ENCODE measurements around the gene CAPS.

CAPS gene

GRCh38 chr19:5914946-5915781 is 1.1 kb downstream of the CAPS start:
- DNase-seq, result no peak

GRCh38 chr19:5915782-5916165 is 1.7 kb downstream of the CAPS start:
- no peak for DNase-seq

DNA sequence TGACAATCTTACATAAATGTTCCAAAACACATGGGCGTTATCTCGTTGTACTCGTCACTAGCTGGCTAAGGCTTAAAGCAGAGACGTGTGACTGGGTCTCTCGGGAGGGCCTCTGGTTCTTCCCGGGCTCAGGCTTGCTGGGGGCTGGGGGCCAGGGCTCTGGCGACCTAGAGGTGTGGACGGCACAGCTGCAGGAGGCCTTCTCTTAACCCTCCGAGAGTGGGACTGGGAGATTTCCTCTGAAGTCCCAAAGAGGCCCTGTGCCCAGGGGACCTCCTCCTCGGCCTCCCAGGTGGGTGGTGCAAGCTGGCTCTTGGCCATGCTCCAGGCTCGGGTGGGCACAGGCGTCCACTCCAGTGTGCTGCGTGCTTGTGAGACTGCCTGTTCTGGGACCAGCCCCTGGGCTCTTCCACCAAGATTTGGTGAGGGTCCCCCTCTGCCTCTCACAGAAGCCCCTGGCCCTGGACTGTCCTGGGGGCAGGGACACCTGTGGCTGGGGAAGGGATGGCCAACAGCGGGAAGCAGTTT is 2.2 kb downstream of the CAPS start:
- DNase-seq, result no peak

DNA sequence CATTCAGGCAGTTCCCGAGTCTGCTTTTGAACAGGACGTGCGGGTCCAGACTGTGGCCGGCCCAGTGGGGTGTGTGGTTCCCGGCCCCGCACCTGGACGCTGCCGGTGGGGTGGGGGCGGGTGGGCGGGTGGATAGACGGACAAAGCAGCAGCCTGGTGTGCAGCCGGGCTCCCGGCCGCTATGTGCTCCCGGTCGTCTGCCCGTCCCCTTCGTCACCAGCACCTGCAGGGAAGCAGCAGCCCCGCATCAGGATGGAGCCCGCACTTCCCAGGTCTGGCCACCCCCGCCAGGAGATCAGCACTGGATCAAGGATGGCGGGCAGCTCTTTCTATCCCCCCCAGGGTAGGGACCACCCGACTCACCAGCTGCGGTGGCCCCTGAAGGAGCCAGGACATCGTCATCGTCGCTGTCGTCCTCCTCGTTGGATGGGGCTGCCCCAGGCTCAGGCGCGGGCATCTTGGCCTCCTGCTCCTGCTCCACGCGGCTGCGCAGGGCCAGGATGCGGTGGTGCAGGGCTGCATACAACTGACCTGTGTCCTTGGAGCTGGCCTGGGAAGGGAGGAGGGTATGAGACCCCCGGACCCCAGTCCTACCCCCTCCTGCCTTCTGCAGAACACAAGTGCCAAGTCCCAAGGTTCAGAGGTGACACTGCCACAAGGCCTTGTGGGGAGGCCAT is 3.5 kb downstream of the CAPS start:
- DNase-seq, result no peak

DNA sequence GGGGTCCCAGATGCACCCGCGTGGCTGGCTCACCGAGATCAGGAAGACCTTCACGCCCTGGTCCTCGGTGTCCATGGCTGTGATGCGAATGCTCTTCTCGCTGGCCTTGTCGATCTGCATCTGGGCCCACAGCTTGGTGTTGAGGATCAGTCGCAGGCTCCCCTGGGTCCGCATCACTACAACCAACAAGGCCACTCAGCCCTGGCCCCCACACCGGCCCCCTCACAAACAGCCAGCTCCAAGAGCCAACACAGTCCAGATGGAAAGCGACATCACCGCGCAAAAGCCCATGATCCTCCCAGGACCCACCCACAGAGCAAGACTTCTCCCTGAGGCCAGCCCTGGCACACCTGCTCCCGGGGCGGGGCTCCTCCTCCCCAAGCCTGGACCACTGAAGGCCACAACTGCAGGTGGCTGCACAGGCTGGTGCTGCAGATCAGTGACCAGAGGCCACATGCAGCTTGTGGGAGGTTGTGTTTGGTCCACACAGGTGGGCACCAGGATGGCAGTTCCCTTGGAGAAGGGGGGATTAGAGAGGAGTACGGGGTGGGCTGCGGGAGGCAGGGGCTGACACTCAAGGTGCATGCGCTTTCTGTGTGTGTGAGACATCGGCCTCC is 4.5 kb downstream of the CAPS start:
- DNase-seq, result no peak

DNA sequence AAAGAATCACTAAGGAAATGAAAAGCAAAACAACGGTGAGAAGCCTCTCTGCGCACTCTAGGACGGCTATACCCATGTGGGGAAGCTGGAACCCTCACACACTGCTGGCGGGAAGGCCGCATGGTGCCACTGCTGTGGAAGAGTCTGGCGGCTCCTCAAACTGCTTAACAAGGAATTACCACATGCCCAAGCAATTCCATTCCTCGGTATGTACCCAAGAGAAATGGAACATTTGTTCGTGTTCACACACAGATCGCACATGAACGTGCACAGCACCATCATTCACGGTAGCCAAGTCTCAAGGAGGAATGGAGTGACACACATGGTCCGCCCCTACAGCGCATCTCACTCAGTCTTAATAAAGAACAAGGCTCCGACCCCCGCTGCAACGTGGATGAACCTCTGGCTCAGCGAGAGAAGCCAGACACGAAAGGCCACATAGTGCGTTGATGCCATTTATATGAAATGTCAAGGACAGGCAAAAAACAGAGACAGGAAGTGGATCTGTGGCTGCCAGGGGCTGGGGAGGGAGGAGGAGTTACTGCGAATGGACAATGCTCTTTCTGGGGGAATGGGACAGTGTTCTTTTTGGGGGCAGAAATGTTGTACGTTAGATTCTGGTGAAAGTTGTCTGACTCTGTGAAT is 7.6 kb downstream of the CAPS start:
- no peak for DNase-seq

DNA sequence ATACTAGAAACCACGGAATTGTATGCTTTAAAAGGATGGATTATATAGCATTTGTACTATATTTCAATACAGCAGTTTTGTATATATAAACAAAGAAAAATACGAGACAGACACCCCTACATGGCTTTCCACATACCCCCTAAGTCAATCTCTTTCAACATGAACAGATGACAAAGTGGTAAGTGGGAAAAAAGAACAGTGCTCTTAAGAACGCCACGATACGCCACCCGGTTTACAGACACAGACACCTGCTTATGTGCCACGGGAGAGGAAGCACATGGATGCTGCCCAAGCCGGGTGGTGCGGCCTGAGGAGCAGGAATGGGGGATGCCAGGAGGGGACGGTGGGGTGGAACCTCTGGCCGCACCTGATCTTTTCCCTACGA is 8.1 kb downstream of the CAPS start:
- DNase-seq, result no peak

- no peak for DNase-seq
Observed at GRCh38 chr19:5923356-5923755, 9.3 kb downstream of the CAPS start.

DNA sequence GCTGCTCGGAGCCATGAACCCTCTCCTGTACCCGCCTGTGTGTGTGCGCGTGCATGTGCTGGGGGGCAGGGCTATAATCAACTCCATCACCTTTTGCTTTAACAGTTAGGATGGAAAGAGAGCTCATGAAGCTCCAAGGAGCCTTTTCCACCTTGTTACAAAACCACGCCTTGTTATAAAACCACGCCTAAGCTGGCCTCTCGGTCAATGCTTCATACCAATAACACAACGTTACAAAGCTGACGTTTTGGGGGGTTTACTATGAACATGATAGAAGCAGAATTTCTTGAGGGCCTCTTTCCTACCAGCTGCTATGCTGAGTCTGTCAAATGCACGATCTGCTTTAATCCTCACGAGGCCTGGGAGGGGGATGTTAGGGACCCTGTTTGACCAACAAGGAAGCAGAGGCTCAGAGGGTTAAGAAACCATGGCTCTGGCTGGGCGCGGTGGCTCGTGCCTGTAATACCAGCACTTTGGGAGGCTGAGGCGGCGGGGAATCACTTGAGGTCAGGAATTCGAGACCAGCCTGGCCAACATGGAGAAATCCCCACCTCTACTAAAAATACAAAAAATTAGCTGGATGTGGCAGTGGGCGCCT is 11.9 kb downstream of the CAPS start:
- DNase-seq, result no peak

GRCh38 chr19:5926641-5927440 is 12.8 kb downstream of the CAPS start:
- DNase-seq, result no peak

GRCh38 chr19:5927441-5927821 is 13.4 kb downstream of the CAPS start:
- DNase-seq, result no peak

DNA sequence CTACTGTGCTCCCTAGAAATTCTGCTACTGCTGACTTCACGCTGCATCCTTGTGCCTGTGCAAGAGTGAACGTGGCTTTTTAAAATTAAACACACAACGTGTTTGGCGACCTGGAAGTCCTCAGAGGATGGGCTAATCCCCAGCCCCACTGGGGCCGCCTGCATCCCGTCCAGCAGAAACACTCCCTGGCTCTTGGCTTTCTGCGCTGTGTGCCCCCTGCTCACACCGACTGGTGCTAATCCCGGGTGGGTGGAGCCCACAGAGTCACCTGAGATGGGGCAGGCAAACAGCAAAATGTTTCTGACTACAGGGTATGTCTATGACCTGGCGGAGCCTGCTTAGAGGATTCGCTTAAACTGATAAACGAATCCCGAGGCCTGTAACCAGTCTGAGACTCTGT is 15.1 kb downstream of the CAPS start:
- no peak for DNase-seq

- no peak for DNase-seq
Observed at GRCh38 chr19:5929625-5930024, 15.6 kb downstream of the CAPS start.

DNA sequence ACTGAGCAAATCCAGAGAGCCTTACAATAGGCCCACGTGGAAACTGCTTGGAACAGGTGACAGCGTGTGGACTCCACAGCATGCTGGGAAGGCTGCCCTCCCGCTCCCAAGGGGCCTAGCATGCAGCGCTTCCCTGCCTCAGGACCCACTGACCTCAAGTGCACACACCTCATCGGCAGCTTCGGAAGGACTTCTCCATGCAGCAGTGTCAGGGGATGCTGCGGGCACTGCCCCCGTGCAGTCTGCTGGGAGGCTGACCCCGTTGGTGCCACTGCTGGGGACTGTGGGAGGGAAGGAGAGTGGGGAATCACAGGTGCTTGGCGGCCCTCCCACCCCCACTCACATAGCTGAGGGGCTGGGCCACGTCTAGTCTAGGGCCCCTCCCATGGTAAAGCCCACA is 17.2 kb downstream of the CAPS start:
- no peak for DNase-seq

GRCh38 chr19:5932146-5932545 is 18.1 kb downstream of the CAPS start:
- DNase-seq, result no peak

- DNase-seq, result no peak
Observed at GRCh38 chr19:5932609-5933262, 18.7 kb downstream of the CAPS start.

GRCh38 chr19:5933391-5934068 is 19.5 kb downstream of the CAPS start:
- DNase-seq, result no peak

- DNase-seq, result no peak
Observed at GRCh38 chr19:5934069-5934401, 20.0 kb downstream of the CAPS start.

GRCh38 chr19:5934774-5935472 is 20.9 kb downstream of the CAPS start:
- no peak for DNase-seq

DNA sequence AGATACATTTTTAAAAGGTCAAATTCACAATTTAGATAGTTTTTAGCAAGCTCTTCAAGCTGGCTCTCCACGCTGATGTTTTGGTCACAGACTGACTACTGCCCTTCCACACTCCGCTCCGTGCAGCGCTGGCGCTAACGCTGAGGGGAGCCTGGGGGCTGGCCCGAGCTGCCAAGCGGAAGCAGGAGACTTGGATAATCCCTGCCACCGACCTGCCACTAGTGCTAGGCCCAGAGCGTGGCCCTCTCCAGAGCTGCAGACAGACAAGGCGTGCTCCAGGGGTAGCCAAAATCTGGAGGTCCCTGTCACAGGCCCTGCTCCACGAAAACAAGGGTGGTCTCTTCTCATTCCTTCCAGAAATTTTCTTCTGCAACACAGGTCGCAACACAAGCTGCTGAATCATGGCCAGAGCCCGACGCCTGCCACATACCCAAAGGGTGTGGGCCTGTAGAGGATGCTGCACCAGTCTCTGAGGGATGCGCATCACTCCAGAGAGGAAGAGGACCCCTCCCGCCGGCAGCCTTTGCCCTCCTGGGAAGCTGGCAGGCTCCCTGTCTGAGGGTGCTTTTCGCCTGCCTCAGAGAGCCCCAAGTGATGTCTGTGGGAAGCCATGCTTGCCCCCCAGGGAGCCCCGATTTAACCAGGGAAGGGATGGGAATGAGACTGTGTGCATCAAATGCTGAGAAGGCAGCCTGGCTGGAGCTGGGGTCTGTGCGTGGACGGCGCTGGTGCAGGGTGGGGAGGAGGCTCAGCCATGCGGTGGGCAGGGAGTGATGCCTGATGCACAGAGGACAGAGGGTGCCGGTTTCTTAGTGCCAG is 21.6 kb downstream of the CAPS start:
- no peak for DNase-seq

All from NCI-H1048 (cell line).